Stimulated activated CD8-positive, alpha-beta memory T cell treated with anti-CD3 and anti-CD28 coated beads, Interleukin-7, amount 100 ng/mL, for 24 hours (primary cell): ENCODE results near the gene CDH23.

Experiments
- DNase-seq: peaks from one replicate; pipeline ENCODE4 v3.0.0-alpha.2; 2020; ENCODE audit warnings: low read depth

The CDH23 gene

DNA sequence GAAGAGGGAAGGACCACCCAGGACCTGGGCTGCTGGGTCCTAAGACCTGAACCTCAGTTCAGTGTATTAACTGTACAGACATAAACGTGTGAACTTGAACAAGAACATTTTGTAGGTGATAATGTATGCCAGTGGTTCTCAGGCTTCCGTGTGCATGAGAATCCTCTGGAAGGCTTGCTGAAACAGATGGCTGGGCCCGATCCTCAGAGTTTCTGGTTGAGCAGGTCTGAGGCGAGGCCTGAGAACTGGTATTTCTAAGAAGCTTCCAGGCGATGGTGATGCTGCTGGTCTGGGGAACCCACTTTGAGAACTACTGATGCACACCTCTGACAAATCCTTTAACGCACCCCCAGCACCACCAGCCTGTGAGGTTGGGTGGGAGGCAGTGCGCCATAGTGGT is 70.4 kb downstream of the CDH23 start:
- DNase-seq = no peak

DNA sequence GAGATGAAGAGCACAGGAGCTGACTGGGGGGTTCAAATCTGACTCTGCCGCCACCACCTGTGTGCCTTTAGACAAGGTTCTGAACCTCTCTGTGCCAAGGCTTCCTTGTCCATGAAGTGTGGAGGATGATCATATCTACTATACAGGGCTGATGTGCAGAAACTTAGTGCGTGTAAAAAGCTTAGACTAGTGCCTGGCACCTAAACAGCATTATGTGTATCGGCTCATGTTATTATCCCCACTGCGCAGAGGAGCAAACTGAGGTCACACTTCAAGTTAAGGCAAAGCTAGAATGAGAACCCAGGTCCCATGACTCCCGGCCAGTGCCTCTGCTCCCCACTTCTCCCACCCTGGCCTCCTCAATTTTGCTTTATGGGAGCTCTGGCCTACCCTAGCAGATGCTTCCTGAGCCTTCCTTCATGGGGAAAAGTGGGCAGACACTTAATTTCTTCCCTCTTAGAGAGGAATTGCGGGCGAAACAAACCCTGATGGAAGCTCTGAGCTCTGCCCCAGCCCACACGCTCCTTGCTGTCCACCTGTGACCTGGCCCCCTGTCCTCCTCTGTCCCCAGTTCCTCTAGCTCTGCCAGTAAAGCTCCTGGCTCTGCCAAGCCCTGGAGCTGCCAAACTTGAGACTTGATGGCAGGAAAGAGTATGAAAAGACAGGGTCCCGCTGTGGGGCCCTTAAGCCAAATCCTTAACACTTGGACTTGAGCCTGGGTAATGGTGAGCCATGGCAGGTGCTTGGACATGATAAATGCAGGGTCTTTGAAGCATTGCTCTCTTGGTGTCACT is 71.0 kb downstream of the CDH23 start:
- no peak for DNase-seq

DNA sequence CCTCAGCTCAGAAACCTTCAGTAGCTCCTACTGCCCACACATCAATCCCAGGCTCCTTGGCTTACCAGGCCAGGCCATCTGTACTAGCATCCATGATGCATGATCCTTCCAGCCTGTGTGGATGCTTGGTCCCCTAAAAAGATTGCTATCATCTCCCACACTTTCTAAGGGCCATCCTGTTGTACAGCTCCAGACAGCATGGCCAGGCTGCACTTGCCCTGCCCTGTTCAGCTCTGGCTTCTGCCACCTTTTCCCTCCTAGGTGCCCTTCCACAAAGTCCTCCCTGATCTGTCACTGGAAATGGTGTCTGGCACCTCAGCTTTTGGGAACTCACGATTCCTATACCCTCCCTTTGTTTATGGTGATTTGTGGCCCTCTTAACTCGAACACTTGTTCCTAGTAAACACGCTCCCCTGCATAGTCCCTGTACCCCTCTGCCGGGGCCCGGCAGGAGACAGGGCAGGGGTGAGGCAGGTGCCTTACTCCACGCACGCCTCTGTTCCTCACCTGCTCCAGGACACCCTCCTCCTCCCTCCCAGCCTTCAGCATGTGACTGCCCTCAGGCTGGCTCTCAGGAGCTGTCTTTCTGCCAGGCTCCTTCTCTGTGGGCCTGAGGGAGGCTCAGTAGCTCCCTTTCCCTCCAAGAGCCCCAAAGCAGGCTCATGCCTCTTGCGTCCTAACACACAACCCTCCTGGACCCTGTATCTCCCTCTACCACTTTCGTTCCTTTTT is 71.8 kb downstream of the CDH23 start:
- no peak for DNase-seq

DNA sequence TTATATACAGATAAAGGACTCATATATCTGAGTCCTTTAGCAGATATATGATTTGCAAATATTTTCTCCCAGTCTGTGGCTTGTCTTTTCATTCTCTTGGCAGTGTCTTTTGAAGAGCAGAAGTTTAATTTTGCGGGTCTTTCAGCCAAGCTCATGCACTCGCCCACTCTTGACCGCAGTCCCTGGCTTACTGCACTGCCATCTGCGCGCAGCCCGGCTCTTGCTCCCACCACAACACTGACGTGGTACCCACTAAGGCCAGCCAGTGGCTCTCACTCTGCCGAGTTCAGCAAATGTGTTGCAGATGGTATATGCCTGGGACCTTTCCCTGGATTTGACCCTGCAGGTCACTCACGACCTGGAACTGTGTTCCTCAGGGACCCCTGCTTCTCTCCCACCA is 74.3 kb downstream of the CDH23 start:
- DNase-seq = no peak

DNA sequence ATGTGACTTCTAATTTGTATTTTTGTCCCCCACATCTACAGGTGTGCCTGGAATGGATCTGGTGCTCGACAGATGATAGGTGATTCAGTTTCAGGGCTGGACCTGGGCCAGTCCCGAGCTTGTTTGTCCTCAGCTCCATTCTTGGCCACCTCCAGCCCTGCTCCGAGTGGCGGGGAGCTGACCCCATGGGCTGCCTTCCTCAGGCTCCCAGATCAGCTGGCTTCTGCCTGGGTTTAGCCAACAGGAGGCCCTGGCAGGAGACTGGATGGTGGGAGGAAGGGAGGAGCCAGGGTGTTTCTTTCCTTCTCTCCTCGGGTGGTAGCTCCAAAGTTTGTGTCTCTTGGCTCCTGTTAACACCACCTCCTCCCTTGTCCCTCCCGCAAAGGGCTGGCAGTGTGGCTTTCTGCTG is 75.2 kb downstream of the CDH23 start:
- no peak for DNase-seq

DNA sequence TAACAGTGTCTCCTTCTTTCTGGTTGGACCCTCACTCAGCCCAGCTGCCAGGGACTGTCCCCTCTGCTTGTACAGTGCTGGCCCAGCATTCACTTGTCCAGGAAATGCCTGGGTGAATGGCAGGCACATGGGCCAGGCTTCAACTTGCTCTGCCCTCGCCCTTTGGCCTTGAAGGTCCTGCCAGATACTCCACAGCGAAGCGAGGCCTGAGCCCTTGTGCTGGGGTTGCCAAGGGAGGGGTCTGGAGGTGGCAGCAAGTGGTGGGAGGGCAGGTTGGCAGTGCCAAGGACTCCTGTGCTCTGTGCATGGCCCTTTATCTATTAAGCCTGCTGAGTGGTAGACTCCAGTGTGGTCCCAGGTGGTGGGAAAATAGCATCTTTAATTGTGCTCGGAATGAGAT is 75.7 kb downstream of the CDH23 start:
- no peak for DNase-seq

DNA sequence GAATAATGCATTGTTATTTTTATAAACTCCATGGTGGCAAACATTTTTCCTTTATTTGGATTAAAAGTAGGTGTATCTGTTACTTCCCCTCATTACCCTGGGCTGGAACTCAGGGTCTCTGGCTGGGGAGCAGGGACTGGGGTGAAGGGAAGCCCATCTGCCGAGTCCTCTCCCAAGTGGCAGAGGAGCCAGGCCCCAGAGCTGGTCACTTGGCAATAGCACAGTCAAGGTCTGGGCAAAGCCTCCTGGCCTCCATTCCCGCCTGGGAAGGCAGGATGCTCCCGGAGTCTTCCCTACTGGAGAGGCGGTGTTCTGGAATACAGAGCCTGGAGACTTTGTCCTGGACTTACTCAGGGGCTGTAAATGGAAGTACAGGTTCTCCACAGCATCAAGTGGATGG is 76.2 kb downstream of the CDH23 start:
- DNase-seq = no peak

DNA sequence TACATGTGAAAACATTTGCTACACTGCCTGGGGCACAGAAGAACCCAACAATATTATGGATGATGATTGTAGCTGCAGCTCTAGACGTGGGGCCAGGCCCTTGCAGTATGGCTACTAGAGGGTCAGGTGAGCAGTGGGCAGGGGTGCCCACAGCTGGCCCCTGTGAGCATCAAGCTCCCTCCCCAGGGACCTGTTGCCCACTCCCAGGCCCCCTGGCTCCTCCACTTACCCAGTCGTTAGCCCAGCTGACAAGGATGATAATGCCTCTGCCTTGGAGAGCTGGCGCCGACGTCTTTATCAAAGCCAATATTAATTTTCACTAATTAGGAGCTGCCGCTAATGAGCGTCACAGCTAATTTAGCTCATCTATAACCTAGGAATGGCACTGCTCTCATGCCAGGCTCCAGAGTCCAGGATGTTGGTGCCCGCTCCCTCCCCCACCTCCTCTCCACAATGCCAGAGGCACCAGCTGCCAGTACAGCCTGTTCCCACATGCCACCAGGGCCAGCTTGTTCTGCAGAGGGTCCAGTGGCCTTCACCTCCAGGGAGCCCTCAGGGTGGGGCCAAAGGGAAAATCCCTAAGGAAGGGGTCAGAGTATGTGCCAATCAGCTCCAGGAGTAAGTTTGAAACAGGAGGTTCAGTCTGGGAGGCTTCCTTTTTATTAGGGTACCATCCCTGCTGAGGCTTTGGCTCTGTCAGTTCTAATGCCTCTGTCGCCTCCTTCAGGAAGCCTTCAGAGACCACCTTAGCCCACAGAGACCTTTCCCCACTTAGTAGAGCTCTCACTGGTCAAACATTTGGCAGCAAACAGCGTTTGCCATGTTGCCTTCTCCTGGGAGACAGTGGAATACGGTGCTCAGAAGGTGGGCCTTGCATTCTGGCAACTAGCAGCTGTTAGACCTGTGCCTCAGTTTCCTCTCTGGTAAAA is 77.2 kb downstream of the CDH23 start:
- no peak for DNase-seq

DNA sequence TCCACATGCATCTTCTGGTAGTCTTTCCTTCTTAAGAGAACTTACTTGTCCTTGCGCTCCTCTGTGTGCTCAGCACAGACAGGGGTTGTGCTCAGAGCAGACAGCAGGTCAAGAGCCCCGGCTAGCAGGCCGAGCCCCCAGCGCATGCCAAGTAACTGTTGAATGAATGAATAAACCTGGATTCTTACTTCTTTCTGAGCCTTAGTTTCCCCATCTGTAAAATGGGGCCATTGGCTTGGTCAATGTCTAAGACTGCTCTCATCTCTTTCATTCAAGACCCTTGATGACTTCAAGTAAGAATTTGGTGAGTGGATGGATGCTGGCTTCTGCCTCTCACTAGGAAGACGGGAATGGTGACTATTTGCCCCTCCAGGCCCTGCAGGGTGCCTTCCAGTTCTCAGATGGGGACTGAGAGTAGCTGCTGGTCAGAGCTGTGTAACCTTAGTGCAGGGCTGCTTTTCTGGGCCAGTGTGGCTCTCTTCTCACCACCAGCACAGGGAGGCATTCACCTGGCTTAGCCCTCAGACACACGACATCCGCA is 78.1 kb downstream of the CDH23 start:
- no peak for DNase-seq

DNA sequence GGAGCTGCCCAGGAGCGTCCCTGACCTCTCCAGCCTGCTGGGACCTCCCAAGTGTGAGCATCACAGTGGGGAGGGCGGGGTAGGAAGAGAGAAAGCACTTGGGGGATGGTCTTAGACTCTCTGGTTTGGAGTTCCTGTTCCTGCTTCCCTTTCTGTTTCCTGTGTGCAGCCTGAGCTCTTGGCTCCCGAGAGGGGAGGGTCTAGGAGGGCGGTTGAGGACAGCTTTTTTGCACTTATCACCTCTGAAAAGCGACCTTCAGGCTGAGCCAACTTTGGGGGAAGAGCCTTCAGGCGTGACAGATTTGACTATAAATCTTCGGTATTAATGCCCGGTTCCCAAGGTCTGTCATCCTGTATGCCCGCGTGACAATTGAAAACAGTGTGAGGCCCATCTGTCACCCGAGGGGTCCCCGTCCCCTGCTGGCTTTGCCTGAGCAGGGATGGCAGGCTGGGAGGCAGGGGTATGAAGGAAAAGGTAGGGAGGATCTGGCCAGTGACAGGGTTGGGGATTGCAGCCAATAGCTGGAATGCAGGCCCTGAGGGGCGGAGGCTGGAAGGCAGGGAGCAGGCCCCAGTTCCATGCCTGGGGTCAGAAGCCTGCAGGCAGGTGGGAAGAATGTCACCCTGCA is 78.6 kb downstream of the CDH23 start:
- no peak for DNase-seq

DNA sequence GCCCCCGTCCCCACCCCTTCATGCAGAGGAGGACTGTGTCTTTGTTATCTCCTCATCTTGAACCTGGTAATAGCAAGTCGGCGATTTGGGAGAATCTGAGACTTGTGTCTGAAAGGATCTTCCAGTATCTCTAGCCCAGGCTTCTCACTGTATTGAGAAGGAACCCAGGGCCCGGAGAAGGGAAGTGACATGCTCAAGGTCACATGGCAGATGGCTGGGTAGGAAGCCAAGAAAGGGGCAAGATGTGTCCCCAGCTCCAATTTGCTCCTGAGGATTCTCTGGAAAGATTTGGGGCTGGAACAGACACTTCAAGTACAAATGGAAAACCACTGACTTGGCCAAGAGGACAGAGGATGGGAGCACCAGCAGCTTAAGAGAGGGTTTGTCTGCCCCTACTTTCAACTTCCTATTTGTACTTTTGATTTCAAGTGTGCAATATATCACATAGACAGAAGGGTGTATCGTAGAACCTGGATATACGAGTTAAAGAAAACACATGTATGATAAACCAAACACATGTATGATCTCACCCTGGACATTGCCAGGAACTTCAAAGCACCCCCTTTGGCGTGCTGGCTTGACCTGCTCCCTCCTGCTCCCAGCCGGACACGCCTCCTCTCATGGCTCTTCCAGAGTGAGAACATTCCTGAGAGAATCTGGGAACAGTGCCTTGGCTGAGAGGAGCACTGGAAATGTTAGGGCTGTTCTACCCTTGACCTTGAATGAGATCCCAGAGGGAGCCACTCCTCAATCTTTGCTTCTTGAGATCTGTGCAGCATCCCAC is 79.7 kb downstream of the CDH23 start:
- DNase-seq = no peak

DNA sequence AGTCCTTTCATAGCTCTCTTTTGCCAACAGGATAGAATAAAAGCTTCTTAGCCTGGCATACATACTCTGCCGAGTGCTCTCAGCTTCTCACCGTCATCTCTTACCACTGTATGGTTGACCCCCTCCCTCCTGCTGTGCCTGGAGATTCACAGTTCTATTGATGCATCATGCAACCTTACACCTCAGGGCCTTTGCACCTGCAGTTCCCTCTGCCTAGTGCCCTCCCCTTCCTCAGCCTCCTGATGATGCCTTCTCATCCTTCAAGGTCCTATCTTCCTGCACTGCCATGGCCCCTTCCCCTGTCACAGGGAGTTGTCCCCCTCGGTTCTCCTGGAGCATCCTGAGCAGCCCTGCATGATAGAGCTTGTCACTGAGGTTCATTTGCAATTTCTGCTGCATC is 81.5 kb downstream of the CDH23 start:
- DNase-seq = no peak

DNA sequence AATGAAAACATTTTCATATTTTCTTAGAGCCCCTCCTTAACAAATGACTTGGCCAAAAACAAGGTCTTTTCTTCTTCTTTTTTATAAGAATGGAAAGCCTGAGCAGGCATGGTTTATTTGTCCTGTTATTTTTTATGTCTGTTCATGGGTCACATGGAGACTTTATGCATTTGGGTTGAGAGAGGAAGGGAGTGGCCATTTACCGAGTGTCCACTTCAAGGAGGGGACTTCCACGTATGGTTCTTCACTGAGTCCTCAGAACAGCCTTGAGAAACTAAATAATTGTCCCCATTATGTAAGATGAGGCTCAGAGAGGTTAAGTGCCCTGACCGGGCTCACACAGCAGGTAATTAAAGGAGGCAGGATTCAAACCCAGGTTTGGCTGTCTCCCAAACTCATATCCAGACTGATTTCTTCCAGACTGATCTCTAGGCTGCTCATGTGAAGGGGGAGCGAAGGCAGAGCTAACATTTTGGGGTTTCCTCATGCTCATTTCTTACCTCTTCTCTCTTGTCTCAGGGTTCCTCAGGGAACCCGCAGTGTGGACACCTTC is 82.2 kb downstream of the CDH23 start:
- DNase-seq = no peak

DNA sequence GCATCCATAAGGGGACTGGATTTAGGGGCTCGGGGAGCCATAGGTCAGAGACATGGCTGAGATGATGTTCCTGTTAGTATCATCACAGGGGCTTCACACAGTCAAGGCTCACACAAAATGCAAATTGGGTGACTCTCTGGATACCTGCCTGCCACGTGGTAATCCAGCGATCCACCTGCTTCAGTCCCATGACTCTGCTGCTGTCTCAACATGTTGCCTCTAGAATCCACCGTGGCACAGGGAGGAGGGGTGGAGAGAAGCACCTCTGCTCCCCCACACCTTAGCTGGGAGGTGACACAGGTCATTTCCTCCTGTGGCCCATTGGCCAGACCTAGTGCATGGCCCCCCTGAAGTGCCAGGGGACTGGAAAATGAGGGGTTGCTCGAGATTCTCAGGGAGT is 83.1 kb downstream of the CDH23 start:
- DNase-seq = no peak

DNA sequence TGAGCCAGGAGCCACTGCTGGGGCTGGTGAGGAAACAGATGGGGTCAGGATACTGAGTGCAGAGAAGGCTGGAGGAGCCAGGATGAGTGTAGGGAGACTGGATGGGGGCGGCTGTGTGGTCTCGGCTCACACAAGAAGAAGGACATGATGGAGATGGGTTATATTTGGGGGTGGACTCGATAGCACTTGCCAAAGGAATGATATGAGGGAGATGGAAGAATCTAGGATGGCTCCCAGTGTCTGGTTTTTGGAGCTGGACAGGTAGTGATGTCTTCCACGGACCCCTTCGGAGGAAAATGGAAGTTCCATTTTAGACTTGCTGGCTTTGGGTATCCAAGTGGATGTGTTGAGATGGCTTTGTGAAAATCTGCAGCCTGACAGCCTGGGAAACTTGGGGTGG is 83.9 kb downstream of the CDH23 start:
- DNase-seq = no peak

DNA sequence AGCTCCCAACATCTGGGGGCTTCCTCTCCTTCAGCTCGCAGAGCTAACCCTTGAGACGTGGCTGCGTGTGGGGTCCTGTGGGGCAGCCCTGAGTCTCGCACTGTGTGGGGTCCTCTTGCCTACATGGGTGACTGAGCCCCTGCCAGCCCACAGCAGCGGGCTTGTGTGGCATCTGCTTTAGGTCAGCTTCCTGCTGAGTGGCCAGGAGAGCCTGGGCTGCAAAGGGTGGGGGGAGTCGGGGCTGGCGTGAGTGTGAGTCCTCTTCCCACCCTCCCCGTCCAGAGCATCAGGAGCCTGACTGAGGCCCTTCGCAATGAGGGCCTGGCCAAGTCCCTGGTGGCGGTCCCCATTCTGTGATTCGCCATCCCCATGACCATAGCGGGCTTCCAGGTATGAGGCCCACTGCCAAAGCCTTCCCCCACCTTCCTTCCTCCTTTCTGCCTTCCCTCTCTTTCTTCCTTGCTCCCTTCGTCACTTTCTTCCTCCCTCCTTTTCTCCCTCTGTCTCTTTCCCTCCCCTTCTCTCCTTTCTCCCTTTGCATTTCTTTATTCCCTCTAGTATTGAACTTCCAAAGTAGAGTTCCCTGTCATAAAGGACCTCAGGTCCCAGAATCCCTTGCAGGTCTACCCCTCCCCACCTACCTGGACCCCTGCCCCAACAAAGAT is 85.2 kb downstream of the CDH23 start:
- no peak for DNase-seq

DNA sequence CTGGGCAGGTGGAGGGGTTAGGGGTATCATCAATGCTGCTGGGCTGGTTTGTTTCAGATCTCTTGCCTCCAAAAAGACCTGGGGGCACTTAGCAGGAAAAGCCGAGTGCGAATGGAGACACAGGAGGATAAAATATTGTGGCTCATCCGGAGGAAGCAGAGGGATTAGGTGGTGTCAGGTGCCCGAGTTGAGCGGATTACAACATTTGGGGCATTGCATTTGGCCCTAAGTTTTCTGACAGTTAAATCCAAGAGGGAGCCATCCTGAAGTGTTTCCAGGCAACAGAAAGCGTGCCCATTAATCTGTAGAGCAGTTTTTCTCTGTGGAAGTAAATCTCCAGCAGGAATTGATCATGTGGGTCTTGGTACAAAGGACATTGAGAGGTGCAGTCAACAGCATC is 85.9 kb downstream of the CDH23 start:
- no peak for DNase-seq

DNA sequence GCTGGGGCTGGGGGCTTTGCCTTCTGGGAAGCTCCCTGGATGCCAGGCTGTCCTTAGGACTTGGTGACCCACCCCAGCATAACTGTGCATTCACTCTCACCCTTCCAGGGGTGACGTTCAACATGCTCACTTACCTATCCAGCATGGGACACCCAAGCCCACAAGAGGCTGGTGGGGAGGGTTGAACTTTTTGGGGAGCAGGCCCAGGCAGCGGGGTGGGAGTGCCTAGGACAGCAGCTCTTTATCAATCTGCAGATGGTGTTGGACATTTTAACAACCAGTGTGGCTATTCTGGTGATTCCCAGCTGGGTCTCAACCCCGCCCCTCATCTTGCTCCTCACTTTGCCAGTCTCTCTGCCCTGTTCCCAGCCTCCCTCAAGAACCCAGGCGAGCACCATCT is 86.4 kb downstream of the CDH23 start:
- no peak for DNase-seq

DNA sequence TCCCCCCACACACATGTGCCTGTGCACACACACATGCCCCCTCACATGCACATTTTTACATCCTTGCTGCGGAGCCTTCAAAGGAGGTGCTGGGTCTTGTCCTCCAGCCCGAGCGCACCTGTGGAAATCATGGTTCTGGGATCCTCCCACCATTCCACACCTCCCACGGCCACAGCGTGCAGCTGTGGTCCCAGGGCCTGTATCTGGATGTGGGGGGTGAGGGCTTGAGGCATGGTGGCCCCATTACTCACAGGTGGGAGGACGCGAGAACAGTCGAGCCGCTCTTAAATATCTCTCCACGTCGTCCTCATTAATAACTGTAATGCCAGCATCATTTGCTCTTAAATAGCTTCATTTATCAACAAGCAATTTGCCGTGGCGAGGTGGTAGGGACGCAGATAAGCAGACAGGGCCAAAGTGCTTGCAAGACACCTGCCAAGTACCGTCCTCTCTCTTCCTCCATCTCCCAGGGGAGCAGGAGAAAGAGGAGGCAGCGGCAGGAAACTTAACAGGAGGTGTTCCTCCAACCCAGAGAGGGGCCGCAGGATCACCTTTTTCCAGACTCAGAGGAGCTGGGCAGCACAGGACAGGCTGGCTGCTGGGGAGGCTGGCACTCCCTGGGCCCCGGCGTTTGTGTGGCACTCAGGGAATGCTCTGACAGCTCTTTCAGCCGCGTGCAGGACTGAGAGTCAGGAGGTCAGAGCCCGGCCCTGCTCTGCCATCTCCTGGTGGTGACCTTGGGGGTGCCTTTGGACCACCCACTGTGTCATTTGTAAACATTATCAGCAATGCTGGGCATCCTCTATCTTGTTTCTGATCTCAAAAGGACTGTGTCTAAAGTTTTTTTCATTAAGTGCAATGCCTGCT is 87.4 kb downstream of the CDH23 start:
- DNase-seq = no peak
